PC-3 (cell line): ENCODE measurements around the gene FKBP1A. TPM values are rescaled to one million over a fixed set of nuclear protein-coding genes. Genes with fewer than 3 reads are reported as not detected.

Source experiments
- ATAC-seq: fragments of 200-7000 bp; cut with Tn5 transposase; 2 replicates; pipeline ENCODE4 v1.9.1; 2020; ENCODE audit warnings: mild to moderate bottlenecking, moderate library complexity
- BruUV-seq: library from RNA; stranded (reverse); fragments of 400-500 nt; replicated peaks from 2 replicates; lab custom pipeline; 2021; lab: Mats Ljungman, UMichigan
- CTCF ChIA-PET: fragments of 300-600 bp; sonication (Branson Sonifier 250); formaldehyde crosslinking; loops from one replicate; lab custom pipeline; 2022; ENCODE audit warnings: antibody characterized with exemption; lab: Charles Lee
- POLR2A ChIA-PET: fragments of 300-600 bp; sonication (Branson Sonifier 250); formaldehyde crosslinking; loops from one replicate; lab custom pipeline; 2022; ENCODE audit warnings: antibody characterized with exemption; ENCODE audit not compliant: unreplicated experiment; lab: Charles Lee
- DNase-seq: peaks from one replicate; pipeline ENCODE4 v3.0.0-alpha.2; 2015
- H2AFZ ChIP-seq: fragments of 300-600 bp; sonication (generic); 2 replicates; pipeline ENCODE4 v1.6.0; 2016; ENCODE audit warnings: antibody characterized with exemption, low read length
- H3F3A ChIP-seq: fragments of 300-600 bp; sonication (generic); one replicate; pipeline ENCODE4 v1.6.0; 2017; ENCODE audit warnings: antibody characterized with exemption, low read length, control low read depth, mild to moderate bottlenecking; ENCODE audit not compliant: unreplicated experiment
- H3K27ac ChIP-seq: fragments of 300-600 bp; sonication (generic); 2 replicates; pipeline ENCODE4 v1.5.1; 2016; ENCODE audit warnings: mild to moderate bottlenecking, low read length
- H3K27me3 ChIP-seq: fragments of 300-600 bp; sonication (generic); 2 replicates; pipeline ENCODE4 v1.6.1; 2016; ENCODE audit warnings: low read length, mixed read lengths
- H3K36me3 ChIP-seq: fragments of 300-600 bp; sonication (generic); 2 replicates; pipeline ENCODE4 v1.6.1; 2016; ENCODE audit warnings: low read depth, mixed run types, low read length, mixed read lengths
- H3K4me1 ChIP-seq: fragments of 300-600 bp; sonication (generic); 2 replicates; pipeline ENCODE4 v1.5.1; 2016; ENCODE audit warnings: low read length; ENCODE audit not compliant: insufficient read depth
- H3K4me2 ChIP-seq: fragments of 300-600 bp; sonication (generic); 2 replicates; pipeline ENCODE4 v1.6.0; 2016; ENCODE audit warnings: low read length
- H3K4me3 ChIP-seq: fragments of 300-600 bp; sonication (generic); 2 replicates; pipeline ENCODE4 v1.5.1; 2016; ENCODE audit warnings: mild to moderate bottlenecking, low read length, mixed read lengths
- H3K79me2 ChIP-seq: fragments of 300-600 bp; sonication (generic); 2 replicates; pipeline ENCODE4 v1.6.1; 2017; ENCODE audit warnings: low read length, mixed read lengths
- H3K9ac ChIP-seq: fragments of 300-600 bp; sonication (generic); 2 replicates; pipeline ENCODE4 v1.6.0; 2016; ENCODE audit warnings: mild to moderate bottlenecking, low read length
- H3K9me2 ChIP-seq: fragments of 300-600 bp; sonication (generic); replicated peaks from 2 replicates; pipeline ENCODE4 v1.6.1; 2016; ENCODE audit warnings: mixed run types, low read length, mixed read lengths
- H3K9me3 ChIP-seq: fragments of 300-600 bp; sonication (generic); 2 replicates; pipeline ENCODE4 v1.6.1; 2016; ENCODE audit warnings: low read length, mixed read lengths
- H4K20me1 ChIP-seq: fragments of 300-600 bp; sonication (generic); 2 replicates; pipeline ENCODE4 v1.6.1; 2016; ENCODE audit warnings: low read length, mixed read lengths
- CTCF ChIP-seq: fragments of 300-600 bp; sonication (generic); conservative IDR thresholded peaks from 2 replicates; pipeline ENCODE4 v1.5.1; 2017; ENCODE audit warnings: antibody characterized with exemption, low read depth, mild to moderate bottlenecking, low read length
- EZH2 ChIP-seq: fragments of 300-600 bp; sonication (generic); IDR thresholded peaks from one replicate; pipeline ENCODE4 v1.6.1; 2017; ENCODE audit warnings: antibody characterized with exemption, mild to moderate bottlenecking, low read length; ENCODE audit not compliant: unreplicated experiment
- EZH2phosphoT487 ChIP-seq: fragments of 300-600 bp; sonication (generic); IDR thresholded peaks from 2 replicates; pipeline ENCODE4 v1.6.1; 2018; ENCODE audit warnings: mild to moderate bottlenecking, antibody characterized with exemption, low read length, borderline replicate concordance
- intact Hi-C: fragments of 100-400 bp; cut with micrococcal nuclease; formaldehyde crosslinking; loops from 2 replicates; pipeline ENCODE4 v1.9.0; 2023
- total RNA-seq: library from RNA; depleted of rRNA; stranded (reverse); fragments of >200 nt; gene quantifications from 2 replicates; pipeline ENCODE4 v1.2.3, GENCODE V29; 2014

Gene FKBP1A
- total RNA-seq, 1 experiment from 2014 or later: 178 TPM

- H3K36me3 ChIP-seq: no peaks in the 10 kb centered on the region; the same call in 1 of the 2 replicates
- peak overlapping the region; percentile 74 for H3K4me3 ChIP-seq
- H3K9me2 ChIP-seq: no peaks in the 10 kb centered on the region
- no peaks in the 10 kb centered on the region for H3K9me3 ChIP-seq
- peak overlapping the region; percentile 91 for H3K4me2 ChIP-seq
- TF ChIP-seq EZH2 (no peak), CTCF (no peak), EZH2phosphoT487 (no peak)
- peaks cover 59% of the 10 kb centered on the region for H3K79me2 ChIP-seq
- DNase-seq: no peak
- no peak overlapping the region for H2AFZ ChIP-seq
- no peaks in the 10 kb centered on the region for H4K20me1 ChIP-seq
- no peaks in the 10 kb centered on the region for H3K27me3 ChIP-seq
- H3K27ac ChIP-seq: peak overlapping the region; percentile 92
- ChIA-PET CTCF (interaction anchor here (0.7 kb wide), 1 partner anchor 115 kb away, joined by 3 read pairs; no protein-coding TSS in a partner anchor), POLR2A (interaction anchor here (0.7 to 1.1 kb wide), 3 partner anchors 10 to 81 kb away, joined by 3 to 5 read pairs (median 4); no protein-coding TSS in a partner anchor)
- BruUV-seq: no TSS peak
- intact Hi-C loops: loop anchor here (1.0 to 5.0 kb wide), 2 partner anchors 16 to 111 kb away; no protein-coding TSS in a partner anchor
- H3K4me1 ChIP-seq: peaks cover 75% of the 10 kb centered on the region
- ATAC-seq: no peak
- H3F3A ChIP-seq: no peaks in the 10 kb centered on the region
- peak overlapping the region; percentile 98 for H3K9ac ChIP-seq
Measured at GRCh38 chr20:1326031-1326930, 66.6 kb downstream of the FKBP1A start.

- Histone ChIP-seq H4K20me1 (no peaks in the 10 kb centered on the region), H3K9ac (peak overlapping the region; percentile 98), H3K27me3 (no peaks in the 10 kb centered on the region), H3K4me1 (peaks cover 71% of the 10 kb centered on the region), H2AFZ (peak overlapping the region; percentile 21), H3K79me2 (peaks cover 51% of the 10 kb centered on the region), H3K4me2 (peak overlapping the region; percentile 91), H3F3A (no peaks in the 10 kb centered on the region), H3K36me3 (no peaks in the 10 kb centered on the region), H3K9me2 (no peaks in the 10 kb centered on the region), H3K27ac (peak overlapping the region; percentile 92), H3K9me3 (no peaks in the 10 kb centered on the region), H3K4me3 (peak overlapping the region; percentile 74)
- ChIA-PET POLR2A (interaction anchor here (0.6 to 1.1 kb wide), 4 partner anchors 10 to 80 kb away, joined by 3 to 5 read pairs (median 4); no protein-coding TSS in a partner anchor), CTCF (interaction anchor here (0.6 to 0.7 kb wide), 2 partner anchors 68 to 115 kb away, joined by 3 to 6 read pairs; no protein-coding TSS in a partner anchor)
- BruUV-seq: TSS peak; percentile 70
- ATAC-seq (peak; percentile 66), DNase-seq (peak; percentile 98)
- no peak for TF ChIP-seq EZH2phosphoT487
- intact Hi-C loops: loop anchor here (1.0 to 5.0 kb wide), 3 partner anchors 17 to 145 kb away; no protein-coding TSS in a partner anchor
Measured at GRCh38 chr20:1325173-1326030, 67.5 kb downstream of the FKBP1A start.
